Activated CD8-positive, alpha-beta memory T cell treated with anti-CD3 and anti-CD28 coated beads for 36 hours (primary cell): ENCODE measurements around the gene CCNJ. TPM values are rescaled to one million over a fixed set of nuclear protein-coding genes. Genes with fewer than 3 reads are reported as not detected.
"Not testable (repeated sequence)": the region's sequence is repeated elsewhere in the genome, so short reads cannot be mapped to it uniquely, and the experiment has no call there.

ENCODE experiments used
- CTCF ChIA-PET: fragments of 350-600 bp; sonication (Branson Sonifier 250); formaldehyde crosslinking; loops from one replicate; lab custom pipeline; 2021; ENCODE audit warnings: antibody characterized with exemption; lab: Charles Lee
- POLR2A ChIA-PET: fragments of 350-600 bp; sonication (Branson Sonifier 250); formaldehyde crosslinking; loops from one replicate; lab custom pipeline; 2021; ENCODE audit warnings: antibody characterized with exemption; lab: Charles Lee
- total RNA-seq, 2 experiments: library from RNA; stranded (reverse); gene quantifications; one replicate each; pipeline ENCODE4 v1.2.3, GENCODE V29; 2021

The CCNJ gene
- total RNA-seq, 2 experiments from 2014 or later: 9.3 to 9.8 TPM

GRCh38 chr10:96047925-96048324 lies 4.5 kb downstream of the CCNJ start:
- CTCF ChIA-PET: interaction anchor here (0.9 kb wide), 1 partner anchor 31 kb away, joined by 3 read pairs; no protein-coding TSS in a partner anchor
- POLR2A ChIA-PET: not testable (repeated sequence)

- ChIA-PET CTCF (interaction anchor here (0.7 kb wide), 1 partner anchor 8 kb away, joined by 3 read pairs; no protein-coding TSS in a partner anchor), POLR2A (interaction anchor here (0.7 kb wide), 1 partner anchor 98 kb away, joined by 3 read pairs; no protein-coding TSS in a partner anchor)
Observed at GRCh38 chr10:96049340-96049739, 6.0 kb downstream of the CCNJ start.

GRCh38 chr10:96053985-96054384 lies 10.6 kb downstream of the CCNJ start:
- POLR2A ChIA-PET: no interaction called here

DNA sequence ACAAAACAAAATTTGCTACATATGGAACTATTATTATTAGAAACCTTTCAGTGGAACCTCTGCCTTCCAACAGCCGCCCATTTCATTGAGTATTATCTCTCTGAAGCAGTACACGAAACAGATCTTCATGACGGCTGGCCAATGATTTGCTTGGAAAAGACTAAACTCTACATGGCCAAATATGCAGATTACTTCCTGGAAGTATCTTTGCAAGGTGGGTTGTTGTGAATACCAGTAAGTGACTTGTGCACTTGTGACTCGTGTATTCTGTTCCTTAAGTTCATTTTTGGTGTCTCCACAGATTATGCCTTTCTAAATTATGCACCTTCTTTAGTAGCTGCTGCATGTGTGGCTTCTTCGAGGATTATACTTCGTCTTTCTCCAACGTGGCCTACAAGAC lies 13.4 kb downstream of the CCNJ start:
- ChIA-PET POLR2A (interaction anchor here (0.5 kb wide), 1 partner anchor 1267 kb away, joined by 4 read pairs; no protein-coding TSS in a partner anchor), CTCF (no interaction called here)

More at GRCh38 chr10:96053985-96054384, 10.6 kb downstream of the CCNJ start:
- CTCF ChIA-PET: no interaction called here

GRCh38 chr10:96061232-96061631 lies 17.8 kb downstream of the CCNJ start:
- POLR2A ChIA-PET: no interaction called here
- CTCF ChIA-PET: no interaction called here

DNA sequence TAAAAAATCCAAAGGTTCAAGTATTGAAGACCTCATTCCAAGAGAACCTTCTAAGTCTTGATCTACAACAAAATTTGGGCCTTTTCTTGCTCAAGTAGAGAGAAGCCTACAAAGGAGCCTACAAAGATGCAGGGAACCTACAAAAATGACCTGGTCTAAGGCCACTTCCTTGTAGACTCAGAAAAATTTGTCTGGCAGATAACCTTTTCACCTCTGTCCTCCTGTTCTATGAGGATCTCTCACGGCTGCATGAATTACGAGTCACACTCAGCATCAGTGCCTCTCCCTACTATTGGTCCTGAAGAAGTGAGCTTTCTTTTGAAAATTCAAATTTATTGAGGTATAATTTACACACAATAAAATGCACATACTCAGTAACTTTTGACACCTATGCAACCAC lies 29.3 kb downstream of the CCNJ start:
- ChIA-PET POLR2A (interaction anchor here (1.0 kb wide), 1 partner anchor 17 kb away, joined by 3 read pairs; no protein-coding TSS in a partner anchor), CTCF (interaction anchor here (1.8 kb wide), 1 partner anchor 17 kb away, joined by 4 read pairs; no protein-coding TSS in a partner anchor)

- ChIA-PET POLR2A (no interaction called here), CTCF (no interaction called here)
Observed at GRCh38 chr10:96073722-96074121, 30.3 kb downstream of the CCNJ start.

- POLR2A ChIA-PET: no interaction called here
- CTCF ChIA-PET: no interaction called here
Observed at GRCh38 chr10:96074776-96075175, 31.4 kb downstream of the CCNJ start.

GRCh38 chr10:96075977-96076376 lies 32.6 kb downstream of the CCNJ start:
- POLR2A ChIA-PET: no interaction called here
- CTCF ChIA-PET: interaction anchor here (1.2 kb wide), 1 partner anchor 13 kb away, joined by 3 read pairs; no protein-coding TSS in a partner anchor

- ChIA-PET POLR2A (interaction anchor here (0.8 kb wide), 1 partner anchor 12 kb away, joined by 3 read pairs; no protein-coding TSS in a partner anchor), CTCF (interaction anchor here (1.2 kb wide), 1 partner anchor 14 kb away, joined by 3 read pairs; no protein-coding TSS in a partner anchor)
Observed at GRCh38 chr10:96077156-96077555, 33.8 kb downstream of the CCNJ start.

DNA sequence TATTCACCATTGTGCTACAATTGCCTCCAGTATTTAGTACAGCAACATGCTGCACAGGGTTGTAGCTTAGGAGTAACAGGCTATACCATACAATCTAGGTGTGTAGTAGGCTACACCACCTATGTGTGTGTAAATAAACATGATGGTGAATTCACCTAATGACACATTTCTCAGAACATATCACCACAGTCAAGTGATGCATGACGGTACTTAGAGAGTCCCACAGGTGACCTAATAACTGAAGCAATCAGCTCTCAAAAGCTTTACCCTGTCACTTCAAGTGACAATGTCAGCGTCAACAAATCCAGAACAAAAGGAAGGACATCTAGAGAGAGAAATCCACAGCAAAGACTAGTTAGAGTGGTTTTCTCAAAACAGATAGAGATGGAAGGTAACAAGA lies 38.8 kb downstream of the CCNJ start:
- CTCF ChIA-PET: no interaction called here

DNA sequence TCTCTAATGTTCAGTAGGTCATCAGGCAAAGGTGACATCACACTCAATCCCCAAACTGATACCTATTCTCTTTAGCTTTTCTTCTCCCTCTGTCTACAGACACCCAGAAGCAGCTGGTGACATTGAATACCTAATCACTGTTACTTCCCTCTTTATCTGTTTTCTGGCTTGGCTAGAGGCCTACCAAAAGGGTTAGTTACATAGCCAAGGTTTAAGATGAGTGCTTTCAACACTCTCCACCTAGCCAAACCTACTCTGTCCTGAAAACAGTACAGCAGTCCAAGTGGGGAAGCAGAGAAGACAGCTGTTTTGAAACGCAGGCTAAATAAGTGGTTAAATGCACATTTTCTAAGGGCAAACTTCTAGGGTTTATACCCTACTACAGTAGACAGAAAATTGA lies 39.4 kb downstream of the CCNJ start:
- CTCF ChIA-PET: no interaction called here
- POLR2A ChIA-PET: no interaction called here

More for the DNA sequence above, 38.8 kb downstream of the CCNJ start:
- POLR2A ChIA-PET: no interaction called here

- CTCF ChIA-PET: interaction anchor here (1.2 to 2.7 kb wide), 2 partner anchors 17 to 41 kb away, joined by 4 to 13 read pairs; partner anchors contain the start of gene ZNF518A
- POLR2A ChIA-PET: interaction anchor here (0.7 to 2.1 kb wide), 5 partner anchors 10 to 45 kb away, joined by 3 to 38 read pairs (median 3); partner anchors contain the start of genes CCNJ and ZNF518A
Observed at GRCh38 chr10:96089116-96089515, 45.7 kb downstream of the CCNJ start.

DNA sequence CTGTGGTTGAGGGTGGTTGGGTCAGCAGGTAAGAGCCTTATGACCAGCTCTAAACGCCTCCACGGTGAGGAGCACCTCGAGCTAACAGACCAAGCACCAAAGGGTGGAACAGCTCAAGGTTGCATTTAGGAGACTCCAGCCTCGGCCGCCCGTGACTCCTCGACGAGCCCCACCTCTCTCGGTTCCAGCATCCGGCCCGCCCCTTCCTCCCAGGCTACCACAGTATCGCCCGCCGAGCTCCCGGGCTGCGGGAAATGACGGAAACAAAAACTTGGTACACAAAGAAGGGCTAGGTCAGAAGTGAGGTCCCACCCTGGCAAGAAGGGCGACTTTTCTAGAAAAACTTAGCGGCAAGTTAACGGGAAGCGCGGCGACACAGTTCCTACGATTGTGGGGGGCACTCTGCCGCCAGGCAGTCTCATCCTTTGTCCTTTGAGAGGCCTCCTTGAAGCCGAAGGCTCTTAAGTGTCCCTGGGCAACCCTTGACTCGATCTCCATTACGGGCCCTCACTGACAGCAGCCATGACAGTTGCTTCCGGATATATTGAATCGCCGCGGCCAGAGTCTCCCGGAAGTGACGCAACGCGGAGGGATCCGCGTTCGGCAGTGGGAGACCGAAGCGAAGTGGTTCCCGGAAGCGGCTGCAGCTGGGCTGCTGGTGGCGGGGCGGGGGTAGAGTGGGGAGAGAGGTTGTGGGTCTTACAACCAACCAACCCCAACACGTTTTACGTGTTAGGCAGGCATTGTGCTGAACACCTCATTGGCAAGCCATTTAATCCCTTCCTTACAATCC lies 46.5 kb downstream of the CCNJ start:
- ChIA-PET POLR2A (interaction anchor here (0.7 to 2.1 kb wide), 5 partner anchors 11 to 46 kb away, joined by 3 to 38 read pairs (median 3); partner anchors contain the start of genes CCNJ and ZNF518A), CTCF (interaction anchor here (0.9 to 2.7 kb wide), 4 partner anchors 15 to 140 kb away, joined by 3 to 13 read pairs (median 4); partner anchors contain the start of gene ZNF518A)

DNA sequence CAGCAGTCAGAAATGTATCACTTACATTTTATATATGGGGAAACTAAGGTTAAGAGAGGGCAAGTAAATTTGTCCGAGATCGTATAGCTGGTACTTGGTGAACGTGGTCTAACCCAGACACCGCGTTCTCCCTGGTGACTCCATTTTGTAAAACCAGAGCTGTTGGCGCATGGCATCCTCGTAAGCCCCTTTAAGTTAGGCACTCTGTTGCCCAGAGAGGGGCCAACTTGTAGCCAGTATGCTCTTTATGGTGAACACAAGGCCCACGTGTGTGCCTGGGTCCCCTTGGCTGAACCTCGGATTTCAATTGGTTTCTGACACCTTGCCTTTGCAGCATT lies 47.0 kb downstream of the CCNJ start:
- POLR2A ChIA-PET: interaction anchor here (2.0 to 2.1 kb wide), 2 partner anchors 40 to 47 kb away, joined by 7 to 38 read pairs; partner anchors contain the start of genes CCNJ and ZNF518A
- CTCF ChIA-PET: interaction anchor here (0.9 to 2.7 kb wide), 3 partner anchors 15 to 139 kb away, joined by 3 to 13 read pairs (median 5); partner anchors contain the start of gene ZNF518A

DNA sequence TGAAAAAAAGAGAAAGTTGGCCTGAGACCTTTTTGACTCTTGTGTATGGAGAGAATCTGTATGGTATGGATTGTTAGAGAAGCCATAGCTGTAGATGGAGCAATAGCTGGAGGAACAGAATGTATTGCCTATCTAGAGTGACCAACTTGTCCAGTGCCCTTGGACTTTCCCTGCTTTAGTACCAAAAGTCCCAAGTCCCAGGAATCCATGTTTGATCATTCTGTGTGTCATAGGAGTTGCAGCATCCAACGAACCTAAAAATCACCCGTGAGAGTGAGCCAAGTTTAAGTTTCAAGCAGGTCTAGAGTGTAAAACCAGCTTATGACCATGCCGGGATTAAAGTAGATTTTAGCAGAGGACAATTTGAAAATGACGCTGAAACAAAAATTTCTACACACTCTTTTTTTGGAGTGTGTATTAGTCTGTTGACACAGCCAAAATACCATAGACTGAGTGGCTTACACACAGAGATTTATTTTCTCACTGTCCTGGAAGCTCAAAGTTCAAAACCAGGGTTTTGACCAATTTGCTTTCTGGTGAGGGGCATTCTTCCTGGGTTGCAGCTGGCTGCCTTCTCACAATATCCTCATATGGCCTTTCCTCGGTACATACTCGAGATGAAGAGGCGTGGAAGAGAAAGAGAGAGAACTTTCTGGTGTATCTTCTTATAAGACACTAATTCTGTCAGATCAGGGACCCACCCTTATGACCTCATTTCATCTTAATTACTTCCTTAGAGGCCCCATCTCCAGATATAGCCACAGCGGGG lies 49.8 kb downstream of the CCNJ start:
- ChIA-PET POLR2A (no interaction called here), CTCF (no interaction called here)

GRCh38 chr10:96093948-96094347 lies 50.6 kb downstream of the CCNJ start:
- ChIA-PET CTCF (no interaction called here), POLR2A (no interaction called here)

- ChIA-PET CTCF (no interaction called here), POLR2A (no interaction called here)
Observed at GRCh38 chr10:96096958-96097357, 53.6 kb downstream of the CCNJ start.

GRCh38 chr10:96097865-96098264 lies 54.5 kb downstream of the CCNJ start:
- POLR2A ChIA-PET: no interaction called here

More at GRCh38 chr10:96097865-96098264, 54.5 kb downstream of the CCNJ start:
- CTCF ChIA-PET: no interaction called here
